Activated CD4-positive, alpha-beta T cell treated with anti-CD3 and anti-CD28 coated beads, Interleukin-10, Interleukin-2, amounts not matched to agents 100 ng/mL and 50 ng/mL, durations not matched to agents 16 hours and 8 hours (primary cell): Measurements from ENCODE around the gene MDM4.
"Not testable (repeated sequence)": the region's sequence is repeated elsewhere in the genome, so short reads cannot be mapped to it uniquely, and the experiment has no call there.

Experiments used
- DNase-seq: peaks from one replicate; pipeline ENCODE4 v3.0.0-alpha.2; 2020

Gene MDM4

DNA sequence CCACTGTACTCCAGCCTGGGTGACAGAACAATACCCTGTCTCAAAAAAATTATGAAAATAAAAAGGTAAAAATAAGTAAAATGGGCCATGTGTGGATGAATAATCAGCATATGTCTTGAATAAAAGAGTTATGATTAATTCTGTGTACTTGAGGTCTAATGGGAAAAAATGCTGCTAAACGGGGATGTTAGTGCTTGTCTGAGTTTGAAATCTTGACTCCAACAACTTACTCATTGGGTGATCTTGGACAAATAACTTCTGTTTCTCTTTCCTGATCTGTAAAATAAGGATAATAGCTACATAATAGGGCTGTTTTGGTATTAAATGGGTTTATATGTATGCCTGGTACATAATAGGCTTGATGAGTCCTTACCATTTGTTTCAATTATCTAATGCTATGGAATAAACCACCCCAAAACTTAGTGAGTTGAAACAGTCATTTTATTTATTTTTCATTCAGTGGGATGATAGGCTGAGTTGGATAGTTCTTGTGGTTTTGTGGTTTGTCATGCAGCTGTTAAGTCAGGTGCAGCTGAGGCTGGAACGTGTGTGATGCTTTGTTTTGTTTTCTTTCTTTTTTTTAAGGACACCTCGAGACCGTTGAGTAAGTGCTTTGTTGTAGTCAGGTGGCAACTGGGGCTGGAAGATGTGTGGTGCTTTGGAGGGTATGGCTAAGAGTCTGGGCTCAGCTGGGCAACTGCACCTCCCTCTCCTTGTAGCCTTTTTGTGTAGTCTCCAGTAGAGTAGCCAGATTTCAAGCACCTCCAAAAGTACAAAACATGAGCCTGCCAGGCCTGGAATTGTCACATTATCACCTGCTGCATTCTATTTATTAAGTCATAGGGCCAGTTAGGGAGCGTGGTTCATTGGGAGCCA, 4.9 kb downstream of the MDM4 start:
- peak; percentile 83 for DNase-seq

DNA sequence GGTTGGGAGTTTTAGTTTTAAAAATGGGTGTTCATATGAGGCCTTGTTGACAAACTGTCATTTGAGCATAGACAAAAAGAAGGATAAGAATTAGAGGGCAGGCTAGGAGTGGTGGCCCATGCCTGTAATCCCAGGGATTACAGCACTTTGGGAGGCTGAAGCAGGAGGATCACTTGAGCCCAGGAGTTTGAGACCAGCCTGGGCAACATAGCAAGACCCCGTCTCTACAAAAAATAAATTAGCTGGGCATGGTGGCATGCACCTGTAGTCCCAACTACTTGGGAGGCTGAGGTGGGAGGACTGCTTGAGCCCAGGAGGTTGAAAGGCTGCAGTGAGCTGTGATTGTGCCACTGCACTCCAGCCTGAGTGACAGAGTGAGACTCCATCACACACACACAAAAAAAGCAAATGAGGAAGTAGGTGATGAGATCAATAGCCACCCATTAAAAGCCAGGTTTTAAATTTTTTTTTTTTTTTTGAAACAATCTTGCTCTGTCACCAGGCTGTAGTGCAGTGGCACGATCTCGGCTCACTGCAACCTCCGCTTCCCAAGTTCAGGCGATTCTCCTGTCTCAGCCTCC, 5.8 kb downstream of the MDM4 start:
- not testable (repeated sequence) for DNase-seq

DNA sequence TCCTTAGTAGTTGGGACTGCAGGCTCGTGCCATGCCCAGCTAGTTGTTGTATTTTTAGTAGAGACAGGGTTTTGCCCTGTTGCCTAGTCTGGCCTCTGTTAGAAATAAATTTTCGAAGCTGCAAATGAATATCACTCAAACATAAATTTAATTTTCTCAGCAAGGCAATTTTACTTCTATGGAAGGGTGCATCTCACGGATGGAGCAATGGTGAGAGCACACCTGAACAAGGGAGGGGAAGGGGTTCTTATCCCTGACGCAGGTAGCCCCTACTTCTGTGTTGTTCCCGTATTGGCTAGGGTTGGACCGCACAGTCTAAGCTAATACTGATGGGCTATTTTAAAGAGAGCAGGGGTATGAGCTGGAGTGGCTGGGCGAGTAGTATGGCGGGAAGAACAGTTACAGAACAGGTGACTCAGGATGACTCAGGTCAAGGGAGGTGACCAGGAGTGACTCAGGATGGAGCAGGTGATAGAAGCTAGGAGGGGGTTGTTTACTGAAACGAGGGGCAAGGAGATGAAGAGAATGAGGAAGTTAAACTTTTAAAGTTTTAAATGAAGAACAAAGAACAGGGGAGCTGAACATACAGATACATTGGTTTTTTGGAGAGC, 7.5 kb downstream of the MDM4 start:
- no peak for DNase-seq

- no peak for DNase-seq
Measured at GRCh38 chr1:204524986-204525385, 8.8 kb downstream of the MDM4 start.

DNA sequence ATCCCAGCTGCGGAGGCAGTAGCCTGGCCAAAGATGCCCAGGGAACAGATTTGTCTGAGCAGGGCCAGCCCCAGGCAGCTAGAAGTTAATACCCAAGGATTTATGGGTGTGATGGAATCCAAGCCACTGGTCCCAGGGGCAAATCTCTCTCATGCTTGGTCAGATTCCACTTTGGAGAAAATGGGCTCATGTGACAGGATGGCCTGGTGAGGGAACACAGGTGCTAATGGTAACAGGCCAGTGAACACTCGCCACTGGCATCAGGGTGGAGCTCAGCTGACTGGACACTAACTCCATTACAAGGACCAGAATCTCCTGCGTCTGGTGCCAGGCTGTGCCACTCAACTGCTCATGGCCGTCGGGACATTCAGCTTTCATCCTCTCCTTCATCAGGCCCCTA, 12.0 kb downstream of the MDM4 start:
- no peak for DNase-seq

DNA sequence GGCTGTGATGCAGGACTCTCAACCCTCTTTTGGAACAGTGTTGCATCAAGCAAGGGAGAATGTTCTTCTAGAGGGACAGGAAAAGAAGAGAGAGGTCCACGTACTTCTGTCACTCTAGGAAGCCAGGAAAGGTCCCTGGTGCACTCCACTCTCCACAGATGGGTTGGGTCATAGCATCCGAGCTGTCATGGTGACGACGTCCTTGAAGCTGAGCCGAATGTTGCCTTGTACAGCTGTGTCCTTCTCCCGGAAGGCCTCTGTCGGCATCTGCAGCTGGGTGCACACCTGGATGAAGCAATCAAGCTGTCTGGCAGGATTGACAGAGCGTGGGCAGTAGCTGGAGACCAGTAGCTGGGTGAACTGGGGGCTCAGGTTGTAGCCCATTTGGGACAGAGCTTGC, 12.5 kb downstream of the MDM4 start:
- DNase-seq: no peak

DNA sequence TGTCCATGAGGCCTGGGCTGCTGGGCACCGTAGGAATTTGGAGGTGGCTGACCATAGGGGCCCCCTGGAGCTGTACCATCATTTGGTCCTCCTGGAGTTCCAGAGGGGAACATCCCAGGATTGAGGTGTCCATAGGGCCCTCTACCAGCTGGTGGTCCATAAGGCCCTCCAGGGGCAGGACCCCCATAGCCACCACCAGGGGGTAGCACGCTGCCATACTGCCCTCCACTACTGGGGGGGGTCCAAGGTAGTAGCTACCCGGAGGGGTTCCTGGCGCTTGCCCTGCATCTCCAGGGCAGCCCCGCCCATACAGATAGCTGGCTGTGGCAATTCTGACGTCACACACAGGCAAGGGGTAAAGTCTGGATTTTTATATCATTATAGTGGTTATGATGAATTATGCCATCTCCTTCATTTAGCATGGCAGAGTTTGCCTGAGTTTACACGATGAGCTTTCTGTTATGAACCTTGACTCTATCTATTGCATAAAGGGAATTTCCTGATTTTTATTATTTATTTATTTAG, 13.2 kb downstream of the MDM4 start:
- no peak for DNase-seq

GRCh38 chr1:204530932-204531331, 14.7 kb downstream of the MDM4 start:
- no peak for DNase-seq

- DNase-seq: no peak
Measured at GRCh38 chr1:204532832-204533231, 16.6 kb downstream of the MDM4 start.

GRCh38 chr1:204541626-204542025, 25.4 kb downstream of the MDM4 start:
- no peak for DNase-seq

DNA sequence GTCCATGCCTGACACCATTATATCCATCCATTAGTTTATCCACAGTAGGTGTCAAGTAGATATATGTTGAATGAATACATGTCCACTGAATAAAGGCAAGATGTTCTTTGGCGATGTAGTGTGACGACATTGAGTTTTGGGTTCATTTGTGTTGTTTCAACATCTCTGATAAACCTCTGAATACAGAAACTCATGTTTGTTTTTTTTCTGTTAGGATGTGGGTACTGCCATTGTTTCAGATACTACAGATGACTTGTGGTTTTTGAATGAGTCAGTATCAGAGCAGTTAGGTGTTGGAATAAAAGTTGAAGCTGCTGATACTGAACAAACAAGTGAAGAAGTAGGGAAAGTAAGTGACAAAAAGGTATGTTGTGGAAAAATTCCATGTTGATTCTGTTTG, 28.1 kb downstream of the MDM4 start:
- peak; percentile 77 for DNase-seq

DNA sequence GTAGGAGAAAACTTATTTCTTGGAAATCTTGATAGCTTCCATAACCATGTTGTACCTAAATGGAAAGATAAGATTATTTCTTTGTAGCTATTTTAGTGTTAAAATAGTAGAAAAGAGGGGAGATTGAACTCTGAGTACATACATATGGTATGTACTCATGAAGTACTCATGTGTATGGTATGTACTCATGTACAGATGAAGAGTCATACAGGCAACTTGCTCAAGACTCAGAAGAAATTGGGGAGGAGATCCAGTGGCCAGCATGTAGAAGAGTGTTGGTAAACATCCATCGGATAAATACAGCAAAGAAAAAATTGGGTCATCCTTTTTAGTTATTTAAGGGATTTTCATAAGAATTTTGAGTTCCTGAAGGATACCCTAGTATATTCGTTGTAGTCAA, 29.0 kb downstream of the MDM4 start:
- no peak for DNase-seq

DNA sequence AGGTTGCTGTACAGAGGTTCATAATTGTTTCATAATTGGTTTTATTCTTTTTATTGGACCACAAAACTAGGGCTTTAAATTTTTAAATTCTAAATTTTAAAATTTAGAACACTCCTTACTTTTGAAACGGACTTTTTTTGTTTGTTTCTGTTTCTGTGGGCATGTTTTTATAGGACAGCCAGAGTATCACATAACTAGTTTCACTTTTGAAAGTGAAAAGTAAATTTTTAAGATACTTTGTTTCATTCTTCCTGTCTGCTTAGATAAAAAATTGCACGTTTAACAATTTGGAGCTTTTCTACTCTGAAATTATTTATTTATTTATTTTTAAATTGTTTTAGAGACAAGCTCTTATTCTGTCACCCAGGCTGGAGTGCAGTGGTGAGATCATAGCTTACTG, 29.7 kb downstream of the MDM4 start:
- DNase-seq: no peak

DNA sequence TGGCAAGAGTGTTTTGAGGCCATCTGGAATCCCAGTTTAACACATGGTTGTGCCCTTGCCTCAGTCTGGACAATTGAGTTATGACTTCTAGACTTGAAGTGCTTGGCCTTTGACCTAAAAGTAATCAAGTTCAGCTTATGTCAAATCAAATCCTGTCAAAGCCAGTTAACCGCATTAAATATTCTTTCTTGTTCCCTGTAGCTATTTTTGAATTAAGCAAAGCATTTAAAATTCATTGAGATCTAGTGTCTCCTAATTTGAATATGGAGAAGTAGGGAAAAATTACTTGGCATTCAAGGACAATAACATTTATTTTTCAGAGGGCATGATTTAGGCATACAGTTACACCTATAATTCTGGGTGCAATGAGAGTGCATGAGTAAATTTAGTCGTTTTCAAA, 32.1 kb downstream of the MDM4 start:
- no peak for DNase-seq

- no peak for DNase-seq
Measured at GRCh38 chr1:204549313-204549712, 33.1 kb downstream of the MDM4 start.

DNA sequence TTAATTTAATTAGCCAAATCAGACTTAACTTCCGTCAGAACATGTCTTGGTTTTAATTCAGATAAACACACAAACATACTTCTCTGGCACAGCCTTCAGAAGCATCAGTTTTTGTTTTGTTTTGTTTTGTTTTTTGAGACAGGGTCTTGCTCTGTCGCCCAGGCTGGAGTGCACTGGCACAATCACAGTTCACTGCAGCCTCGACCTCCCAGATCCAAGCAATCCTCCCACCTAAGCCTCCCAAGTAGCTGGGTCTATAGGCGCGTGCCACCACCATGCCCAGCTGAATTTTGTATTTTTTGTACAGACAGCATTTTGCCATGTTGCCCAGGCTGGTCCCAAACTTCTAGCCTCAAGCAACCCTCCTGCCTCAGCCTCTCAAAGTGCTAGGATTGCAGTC, 34.7 kb downstream of the MDM4 start:
- no peak for DNase-seq

DNA sequence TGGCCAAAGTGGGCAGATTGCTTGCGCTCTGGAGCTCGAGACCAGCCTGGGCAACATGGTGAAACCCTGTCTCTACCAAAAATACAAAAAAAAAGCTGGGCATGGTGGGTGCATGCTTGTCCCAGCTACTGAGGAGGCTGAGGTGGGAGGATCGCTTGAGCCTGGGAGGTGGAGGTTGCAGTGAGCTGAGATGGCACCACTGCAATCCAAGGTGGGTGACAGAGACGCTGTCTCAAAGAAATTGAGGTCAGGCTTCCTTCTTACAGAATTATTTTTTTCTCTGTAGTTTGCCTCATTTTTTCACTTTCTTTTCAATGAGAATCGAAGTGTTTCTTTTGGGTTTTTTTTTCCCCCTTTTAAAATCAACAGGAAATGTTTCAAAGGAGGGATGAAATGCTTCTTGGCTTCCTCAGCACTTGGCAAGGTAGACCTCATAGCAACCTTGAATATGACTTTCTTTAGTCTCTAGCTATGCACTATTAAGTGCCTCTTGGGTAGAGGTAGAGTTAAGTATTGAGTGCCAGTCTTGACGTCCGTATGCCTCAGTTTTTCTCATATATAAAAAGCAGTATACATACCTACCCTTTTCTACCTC, 40.3 kb downstream of the MDM4 start:
- DNase-seq: no peak

DNA sequence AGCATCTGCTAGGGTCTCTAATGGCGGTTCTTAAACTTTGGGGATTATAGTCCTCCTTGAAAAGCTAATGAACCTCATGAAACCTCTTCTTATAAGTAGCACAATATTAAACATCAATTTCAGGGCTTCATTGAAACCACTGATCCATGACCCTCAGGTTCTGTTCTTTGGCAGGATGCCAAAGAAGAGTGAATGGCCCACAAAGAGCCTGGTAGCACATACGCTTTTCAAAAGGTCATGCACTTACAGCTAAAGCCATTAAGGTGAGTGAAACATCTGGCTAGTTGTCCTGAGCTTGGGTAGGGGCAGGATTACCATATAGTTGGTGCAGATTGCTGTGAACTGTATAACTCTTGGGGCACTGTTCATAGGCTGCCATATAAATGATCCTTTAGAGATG, 42.3 kb downstream of the MDM4 start:
- no peak for DNase-seq

- not testable (repeated sequence) for DNase-seq
Measured at GRCh38 chr1:204560002-204560401, 43.8 kb downstream of the MDM4 start.

GRCh38 chr1:204560590-204561150, 44.5 kb downstream of the MDM4 start:
- no peak for DNase-seq

GRCh38 chr1:204562075-204562990, 46.1 kb downstream of the MDM4 start:
- no peak for DNase-seq

DNA sequence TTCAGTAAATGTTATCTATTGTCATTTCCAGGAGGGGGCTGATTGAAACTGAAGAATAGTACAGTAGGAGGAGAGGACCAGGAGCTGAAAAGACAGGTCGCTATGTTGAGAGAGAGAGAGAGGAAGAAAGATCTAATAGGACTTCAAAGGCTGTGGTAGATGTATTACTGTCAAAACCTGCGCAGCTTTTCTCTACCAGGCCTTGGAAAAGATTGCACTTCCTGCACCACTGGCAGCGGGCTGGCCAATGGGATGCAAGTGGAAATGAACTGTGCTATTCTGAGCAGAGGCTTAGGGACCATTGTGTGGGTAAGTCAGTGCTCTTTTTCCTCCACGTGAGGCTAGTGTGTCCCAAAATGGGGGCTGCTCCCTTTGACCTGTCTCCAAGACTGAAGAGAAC, 47.1 kb downstream of the MDM4 start:
- DNase-seq: no peak
